HG02970 (cell line): ENCODE data around the gene TPD52L1.
"Not testable (repeated sequence)": the region's sequence is repeated elsewhere in the genome, so short reads cannot be mapped to it uniquely, and the experiment has no call there.

Experiments
- ATAC-seq: cut with Tn5 transposase; IDR thresholded peaks from one replicate; pipeline ENCODE4 v1.9.1; 2021; ENCODE audit warnings: mild to moderate bottlenecking, moderate library complexity, moderate number of reproducible peaks; ENCODE audit not compliant: unreplicated experiment, low FRiP score

Gene TPD52L1, protein sequence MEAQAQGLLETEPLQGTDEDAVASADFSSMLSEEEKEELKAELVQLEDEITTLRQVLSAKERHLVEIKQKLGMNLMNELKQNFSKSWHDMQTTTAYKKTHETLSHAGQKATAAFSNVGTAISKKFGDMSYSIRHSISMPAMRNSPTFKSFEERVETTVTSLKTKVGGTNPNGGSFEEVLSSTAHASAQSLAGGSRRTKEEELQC

DNA sequence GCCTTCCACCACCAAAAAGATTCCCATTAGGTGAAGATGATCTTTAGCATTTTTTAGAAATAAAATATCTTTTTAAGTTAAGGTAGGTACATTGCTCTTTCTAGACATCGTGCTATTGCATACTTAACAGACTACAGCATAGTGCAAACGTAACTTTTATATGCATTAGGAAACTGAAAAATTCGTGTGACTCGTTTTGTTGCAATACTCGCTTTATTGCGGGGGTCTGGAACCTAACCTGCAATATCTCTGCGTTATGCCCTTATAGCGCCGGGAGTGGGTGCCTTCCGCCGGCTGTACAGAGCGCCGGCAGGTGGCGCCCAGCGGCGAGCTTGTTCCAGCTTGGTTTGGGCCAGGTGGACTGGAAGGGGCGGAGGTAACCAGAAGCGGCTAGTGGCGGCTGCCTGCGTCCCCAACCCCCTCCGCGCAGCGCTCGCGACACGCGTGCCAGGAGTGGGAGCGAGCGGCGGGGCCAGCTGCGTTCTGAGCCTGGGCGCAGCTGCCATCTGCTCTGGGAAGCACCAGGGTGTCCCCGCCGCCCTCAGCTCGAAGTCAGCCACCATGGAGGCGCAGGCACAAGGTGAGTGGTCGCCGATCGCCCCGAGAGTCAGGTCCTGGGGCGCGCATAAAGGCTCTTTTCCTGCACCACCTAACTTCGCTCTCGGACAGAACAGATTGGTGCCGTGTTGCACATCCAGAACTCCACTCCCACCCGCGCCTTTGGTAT, at the start of gene TPD52L1:
Gene TPD52L1 (plus strand): TSS at position 383 of the 727 bp plus-strand sequence. CDS start 179 bp downstream, at position 562.
- ATAC-seq, result peak; percentile 99

DNA sequence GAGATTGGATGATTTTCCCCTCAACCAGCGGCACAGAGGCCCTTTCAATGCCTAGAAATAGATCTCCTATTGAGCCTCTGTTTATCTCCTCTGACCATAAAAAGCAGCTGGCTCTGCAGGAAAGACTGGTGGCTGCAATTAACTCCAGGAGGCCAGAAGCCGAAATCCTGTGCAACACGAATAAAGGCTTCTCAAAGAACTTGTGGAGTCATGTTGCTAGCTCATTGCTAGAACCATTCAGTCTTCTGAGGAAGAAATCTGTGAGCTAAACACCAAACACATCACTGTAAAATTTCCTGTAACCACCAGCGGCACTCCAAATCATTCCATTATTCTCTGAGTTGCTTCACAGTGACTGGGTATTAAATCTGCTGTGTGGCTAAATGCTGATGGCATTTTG, 49.1 kb upstream of the TPD52L1 start:
- no peak for ATAC-seq

DNA sequence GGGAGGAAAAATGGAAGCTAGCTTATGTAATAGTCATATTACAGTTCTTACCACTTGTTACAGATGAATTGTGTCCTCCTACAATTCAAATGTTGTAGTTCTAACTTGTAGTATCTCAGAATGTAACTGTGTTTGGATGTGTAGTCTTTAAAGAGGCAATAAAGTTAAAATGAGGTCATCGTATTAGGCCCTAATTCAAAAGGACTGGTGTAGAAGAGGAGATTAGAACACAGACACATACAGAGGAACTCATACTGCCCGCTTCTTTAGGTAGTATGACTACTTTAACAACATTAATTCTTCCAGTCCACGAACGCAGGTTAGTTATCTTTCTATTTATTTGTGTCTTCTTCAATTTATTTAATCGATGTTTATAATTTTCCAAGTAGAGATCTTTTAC, 46.5 kb upstream of the TPD52L1 start:
- ATAC-seq, result no peak

DNA sequence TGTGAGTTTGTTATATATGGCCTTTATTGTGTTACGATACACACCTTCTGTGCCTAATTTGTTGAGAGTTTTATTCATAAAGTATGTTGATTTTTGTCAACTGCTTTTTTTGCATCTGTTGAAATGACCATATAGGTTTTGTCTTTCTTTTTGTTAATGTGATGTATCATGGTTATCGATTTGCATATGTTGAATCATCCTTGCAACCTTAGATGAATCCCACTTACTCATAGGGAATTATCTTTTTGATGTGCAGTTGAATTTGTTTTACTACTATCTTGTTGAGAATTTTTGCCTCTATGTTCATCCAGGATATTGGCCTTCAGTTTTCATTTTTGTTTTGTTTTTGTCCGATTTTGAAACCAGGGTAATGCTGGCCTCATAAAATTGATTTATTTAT, 45.7 kb upstream of the TPD52L1 start:
- ATAC-seq, result no peak

DNA sequence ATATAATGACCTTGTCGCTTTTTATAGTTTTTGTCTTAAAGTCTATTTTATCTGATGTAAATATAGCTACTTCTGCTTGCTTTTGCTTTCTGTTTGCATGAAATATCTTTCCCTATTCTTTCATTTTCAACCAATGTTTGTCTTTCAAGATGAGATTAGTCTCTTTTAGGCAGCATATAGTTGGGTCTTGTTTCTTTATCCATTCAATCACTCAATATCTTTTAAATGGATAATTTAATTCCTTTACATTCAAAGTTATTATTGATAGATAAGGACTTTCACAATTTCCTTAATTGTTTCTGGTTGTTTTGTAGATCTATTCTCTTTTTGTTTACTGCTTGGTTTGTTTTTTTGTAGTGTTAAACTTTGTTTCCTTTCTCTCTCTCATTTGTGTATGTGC, 43.5 kb upstream of the TPD52L1 start:
- no peak for ATAC-seq

DNA sequence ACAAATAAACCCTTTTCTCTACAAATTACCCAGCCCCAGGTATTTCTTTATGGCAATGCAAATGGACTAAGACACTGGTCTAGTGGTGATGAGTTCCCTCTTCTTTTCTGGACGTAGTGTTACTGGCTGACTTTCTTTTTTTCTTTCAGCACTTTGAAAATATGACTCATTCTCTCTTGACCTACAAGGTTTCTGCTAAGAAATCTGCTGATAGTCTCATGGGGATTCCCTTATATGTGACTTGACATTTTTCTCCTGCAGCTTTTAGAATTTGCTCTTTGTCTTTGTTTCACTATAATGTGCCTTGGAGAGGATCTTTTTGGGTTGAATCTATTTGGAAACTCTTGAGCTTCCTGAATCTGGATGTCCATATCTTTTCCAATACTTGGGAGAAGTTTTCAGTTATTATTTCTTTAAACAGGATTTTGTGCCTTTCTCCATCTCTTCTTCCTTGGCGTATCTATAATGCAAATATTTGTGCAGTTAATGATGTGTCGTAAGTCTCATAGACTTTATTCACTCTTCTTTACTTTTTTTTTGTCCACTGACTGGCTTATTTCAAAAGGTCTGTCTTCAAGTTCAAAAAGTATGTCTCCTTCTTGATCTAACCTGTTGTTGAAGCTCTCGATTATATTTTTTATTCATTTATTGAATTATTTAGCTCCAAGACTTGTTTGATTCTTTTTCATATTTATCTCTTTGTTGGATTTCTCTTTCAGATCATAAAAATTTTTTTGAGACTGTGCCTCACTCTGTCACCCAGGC, 42.2 kb upstream of the TPD52L1 start:
- ATAC-seq, result no peak

DNA sequence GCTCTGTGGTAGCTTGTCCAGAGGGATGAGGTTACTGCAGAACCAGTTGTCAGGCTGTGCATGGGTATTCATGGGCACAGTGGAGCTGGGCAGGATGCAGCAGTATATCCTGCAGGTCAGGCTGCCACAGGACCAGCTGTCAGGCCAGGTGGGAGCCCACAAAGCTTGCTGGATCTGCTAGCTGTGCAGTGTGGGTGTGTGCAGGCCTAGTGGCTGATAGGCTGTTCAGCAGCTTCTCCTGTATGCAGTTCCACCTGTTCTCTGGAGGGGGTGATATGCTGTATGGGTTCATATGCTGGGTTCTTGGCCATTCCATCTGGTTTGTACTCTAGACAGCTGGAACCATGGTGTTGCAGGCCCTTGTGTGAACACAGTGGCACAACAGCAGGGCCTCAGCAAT, 40.6 kb upstream of the TPD52L1 start:
- no peak for ATAC-seq

DNA sequence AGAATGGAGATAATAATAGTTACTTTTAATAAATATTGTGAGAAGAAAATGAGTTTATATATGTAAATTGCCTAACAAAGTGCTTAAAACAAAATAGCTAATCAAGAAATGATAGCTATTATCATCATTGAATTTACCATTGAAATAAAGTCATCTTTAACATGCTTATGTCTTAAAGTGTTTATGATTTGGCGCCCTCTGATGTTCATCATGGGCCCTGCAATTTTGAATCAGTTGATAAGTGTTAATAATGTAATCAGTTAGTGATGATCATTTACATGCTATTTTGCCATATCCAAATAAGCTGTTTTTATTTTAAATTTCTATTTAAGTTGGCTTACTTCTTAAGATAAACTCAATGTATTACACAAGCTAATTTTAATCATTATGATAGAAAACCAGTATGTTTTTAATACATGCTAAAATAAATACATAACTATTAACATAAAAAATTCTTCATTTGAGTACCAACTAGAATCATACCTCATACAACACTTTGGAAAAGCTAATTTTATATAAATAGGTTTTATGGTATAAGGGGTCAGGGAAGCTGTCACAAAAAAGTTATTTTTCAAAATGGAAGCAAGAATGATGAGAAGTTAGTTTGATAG, 39.2 kb upstream of the TPD52L1 start:
- no peak for ATAC-seq

DNA sequence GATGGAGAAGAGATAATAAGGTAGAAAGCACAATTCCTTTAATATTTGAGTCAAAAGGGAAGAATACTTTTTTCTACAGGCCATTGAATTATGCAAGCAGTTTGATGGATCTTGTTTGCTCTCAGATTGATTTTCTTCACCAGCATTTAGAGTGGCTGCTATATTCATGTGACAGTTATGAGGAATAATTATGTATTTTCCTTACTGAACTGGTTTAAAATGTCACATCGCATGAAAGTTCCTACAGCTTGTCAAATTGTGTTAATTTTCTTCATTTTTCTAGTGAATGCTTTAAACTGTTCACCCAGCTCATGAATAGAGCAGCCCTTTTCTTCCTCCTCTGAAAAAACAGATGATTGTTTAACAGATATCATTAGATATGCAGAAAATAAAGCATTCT, 37.4 kb upstream of the TPD52L1 start:
- ATAC-seq, result no peak

DNA sequence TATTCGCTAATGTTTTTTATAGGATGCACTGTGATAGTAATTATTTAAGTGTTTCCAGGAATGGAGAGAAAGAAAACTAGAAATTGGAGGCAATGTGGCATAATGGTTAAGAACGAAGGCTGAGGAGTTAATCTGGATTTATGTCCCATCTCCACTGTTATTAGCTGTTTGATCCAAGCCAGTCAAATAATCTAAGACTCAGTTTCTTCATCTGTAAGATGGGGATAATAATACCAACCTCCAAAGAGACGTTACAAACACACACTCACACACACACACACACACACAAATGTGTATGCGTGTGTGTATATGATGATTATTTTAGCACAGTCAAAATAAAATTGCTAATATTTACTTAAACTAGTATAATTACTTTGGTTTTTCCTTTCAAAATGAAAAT, 36.9 kb upstream of the TPD52L1 start:
- ATAC-seq, result no peak

DNA sequence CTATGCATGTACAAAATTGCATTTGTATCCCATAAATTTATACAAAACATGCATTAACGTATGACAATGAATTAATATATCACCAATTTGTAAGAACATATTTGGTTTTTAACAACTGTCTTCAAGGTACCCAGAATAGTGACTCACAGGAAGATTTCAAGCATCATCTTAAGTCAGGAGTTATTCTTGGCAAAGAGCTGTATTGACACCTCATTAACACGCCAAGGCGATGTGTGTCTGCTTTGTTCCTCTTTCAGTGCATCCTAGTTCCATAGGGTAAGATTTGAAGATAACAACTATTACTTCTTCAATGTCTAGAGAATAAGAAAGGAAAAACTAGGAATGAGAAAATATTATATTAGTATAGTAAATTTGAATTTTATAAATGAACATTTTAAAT, 35.8 kb upstream of the TPD52L1 start:
- no peak for ATAC-seq

DNA sequence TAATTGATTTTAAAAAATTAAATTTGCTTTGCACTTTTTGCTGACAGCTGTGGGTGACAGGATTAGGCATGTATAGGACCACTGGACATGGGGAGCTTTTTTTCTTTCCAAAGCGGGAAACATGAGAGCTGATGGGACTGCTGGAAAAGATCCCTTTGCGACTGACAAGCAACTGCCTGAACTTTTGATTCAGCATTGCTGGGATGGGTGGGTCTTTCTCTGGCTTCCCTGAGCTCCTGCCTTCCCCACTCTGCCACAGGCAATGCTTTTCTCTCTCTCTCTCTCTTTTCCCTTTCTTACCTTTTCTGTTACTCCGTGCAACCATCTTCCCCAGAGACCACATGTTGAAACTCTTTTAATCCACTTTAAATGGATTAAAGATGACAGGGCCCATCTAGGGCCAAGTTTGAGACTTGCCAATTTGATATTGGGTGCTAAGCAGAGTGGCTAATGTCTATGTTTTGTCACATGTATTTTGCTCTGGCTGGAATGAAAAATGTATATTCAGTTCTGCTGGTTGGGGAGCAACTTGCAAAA, 33.5 kb upstream of the TPD52L1 start:
- ATAC-seq, result no peak

DNA sequence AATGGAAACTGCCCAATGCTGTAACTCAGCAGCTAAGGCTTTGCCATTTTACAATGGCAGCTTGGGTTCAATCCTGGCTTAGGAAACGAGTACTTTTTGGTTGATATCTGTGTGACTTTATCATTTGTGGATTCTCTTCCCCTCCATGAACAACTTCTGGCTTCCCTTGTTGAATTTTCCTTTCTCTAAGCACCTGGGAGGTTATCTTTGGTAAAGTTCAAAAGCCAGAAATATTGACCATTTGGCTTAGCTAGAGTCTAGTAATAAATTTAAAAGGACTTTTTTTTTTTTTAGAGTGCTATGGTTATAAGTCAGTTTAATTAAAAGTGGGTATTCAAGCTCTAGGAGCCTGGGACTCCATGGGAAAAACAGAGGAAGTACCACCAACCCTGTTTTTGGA, 31.7 kb upstream of the TPD52L1 start:
- ATAC-seq, result no peak

DNA sequence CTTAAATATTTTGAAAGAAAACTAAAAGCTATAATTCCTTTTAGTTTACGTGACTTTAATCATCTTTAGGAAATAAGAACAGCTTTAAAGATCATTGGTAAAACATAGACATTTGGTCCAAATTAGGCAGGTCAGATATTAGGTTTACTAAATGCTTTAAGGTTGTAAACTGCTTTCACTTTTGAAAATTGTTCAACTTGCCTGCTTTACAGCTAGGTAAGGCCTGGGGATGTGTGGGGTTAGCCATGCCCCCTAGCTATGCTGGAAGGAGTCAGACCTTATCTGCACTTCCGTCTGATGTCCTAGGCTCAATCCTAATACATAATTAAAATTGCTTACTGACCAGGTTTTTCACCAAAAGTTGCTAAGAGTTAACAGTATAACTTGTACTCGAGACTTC, 30.5 kb upstream of the TPD52L1 start:
- ATAC-seq, result no peak

DNA sequence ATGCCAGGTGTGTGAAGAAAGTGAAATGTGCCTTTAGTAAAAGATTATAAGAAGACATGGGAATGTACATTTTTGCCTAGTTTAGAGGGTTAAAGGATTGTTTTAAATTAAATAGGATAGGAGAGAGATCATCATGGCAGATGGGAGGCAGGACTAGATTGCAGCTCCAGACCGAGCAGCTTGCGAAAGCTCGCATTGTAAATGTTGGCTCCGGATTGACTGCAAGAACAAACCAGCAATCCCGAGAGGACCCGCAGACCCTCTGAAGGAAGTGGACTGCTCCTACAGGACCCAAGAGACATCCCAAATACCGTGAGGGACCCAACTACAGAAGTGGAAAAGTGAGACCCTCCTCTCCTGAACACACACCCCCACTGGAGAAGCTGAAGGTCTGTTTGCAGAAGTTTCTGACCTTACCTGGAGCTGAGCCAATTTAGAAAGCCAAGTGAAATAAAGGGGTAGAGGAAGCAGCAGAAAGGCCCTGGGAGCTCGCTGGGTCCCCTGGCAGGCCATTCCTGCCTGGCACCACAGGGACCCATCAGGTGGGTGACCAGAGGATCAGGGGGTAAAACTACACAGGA, 30.0 kb upstream of the TPD52L1 start:
- no peak for ATAC-seq

DNA sequence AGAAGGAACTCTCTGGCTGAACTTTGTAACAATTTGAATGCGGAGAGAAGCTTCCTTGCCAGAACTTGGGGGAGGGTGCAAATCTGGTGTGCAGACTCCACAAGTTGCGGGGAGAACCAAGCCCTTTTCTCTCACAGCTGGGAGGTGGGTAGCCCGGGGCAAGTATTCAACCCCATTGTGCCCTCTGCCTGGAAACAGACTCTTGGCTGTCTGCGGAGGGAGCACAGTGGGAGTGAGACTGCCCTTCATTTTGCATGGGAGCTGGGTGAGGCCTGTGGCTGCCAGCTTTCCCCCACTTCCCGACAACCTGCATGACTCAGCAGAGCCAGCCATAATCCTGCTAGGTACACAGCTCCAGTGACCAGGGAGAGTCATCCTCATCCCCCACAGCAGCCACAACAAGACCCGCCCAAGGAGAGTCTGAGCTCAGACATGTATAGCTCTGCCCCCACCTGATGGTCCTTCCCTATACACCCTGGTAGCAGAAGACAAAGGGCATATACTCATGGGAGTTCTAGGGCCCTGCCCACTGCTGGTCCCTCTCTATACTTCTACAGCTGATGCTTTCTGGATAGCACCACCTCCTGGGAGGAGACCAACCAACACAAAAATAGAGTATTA, 29.4 kb upstream of the TPD52L1 start:
- ATAC-seq, result no peak

DNA sequence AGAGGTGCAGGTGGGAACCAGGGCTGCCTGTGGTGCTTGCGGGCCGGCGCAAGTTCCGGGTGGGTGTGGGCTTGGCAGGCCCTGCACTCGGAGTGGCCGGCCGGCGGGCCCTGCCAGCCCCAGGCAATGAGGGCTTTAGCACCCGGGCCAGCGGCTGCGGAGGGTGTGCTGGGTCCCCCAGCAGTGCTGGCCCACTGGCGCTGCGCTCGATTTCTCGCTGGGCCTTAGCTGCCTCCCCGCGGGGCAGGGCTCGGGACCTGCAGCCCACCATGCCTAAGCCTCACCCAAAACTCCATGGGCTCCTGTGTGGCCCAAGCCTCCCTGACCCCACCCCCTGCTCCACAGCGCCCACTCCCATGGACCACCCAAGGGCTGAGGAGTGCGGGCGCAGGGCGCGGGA, 27.7 kb upstream of the TPD52L1 start:
- ATAC-seq, result not testable (repeated sequence)

DNA sequence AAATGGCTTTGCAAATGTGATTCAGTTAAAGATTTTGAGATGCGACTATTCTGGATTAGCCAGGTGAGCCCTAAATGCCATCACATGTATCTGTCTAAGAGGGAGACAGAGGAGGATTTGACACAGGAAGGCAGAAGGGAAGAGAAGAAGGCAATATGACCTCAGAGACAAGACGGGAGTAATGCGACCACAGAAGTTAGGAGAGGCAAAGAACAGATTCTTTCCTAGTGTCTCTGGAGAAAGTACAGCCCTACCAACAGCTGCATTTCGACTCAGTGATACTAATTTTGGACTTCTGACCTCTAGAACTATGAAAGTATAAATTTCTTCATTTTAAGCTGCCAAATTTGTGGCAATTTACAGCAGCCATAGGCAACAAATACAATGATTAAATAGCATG, 24.2 kb upstream of the TPD52L1 start:
- no peak for ATAC-seq

DNA sequence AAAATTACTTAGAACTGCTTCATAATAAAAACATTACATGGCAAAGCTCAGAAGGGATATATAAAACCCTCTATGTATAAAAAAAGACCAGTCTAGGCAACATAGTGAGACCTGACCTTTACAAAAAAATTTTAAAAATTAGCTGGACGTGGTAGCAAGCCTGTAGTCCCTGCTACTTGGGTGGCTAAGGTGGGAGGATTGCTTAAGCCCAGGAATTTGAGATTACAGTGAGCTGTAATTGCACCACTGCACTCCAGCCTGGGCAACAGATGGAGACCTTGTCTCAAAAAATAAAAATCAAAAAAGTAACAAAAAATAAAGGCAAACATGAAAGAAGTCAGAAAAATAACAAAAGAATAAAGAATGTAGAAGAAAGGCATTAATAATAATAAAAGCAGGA, 21.5 kb upstream of the TPD52L1 start:
- no peak for ATAC-seq

DNA sequence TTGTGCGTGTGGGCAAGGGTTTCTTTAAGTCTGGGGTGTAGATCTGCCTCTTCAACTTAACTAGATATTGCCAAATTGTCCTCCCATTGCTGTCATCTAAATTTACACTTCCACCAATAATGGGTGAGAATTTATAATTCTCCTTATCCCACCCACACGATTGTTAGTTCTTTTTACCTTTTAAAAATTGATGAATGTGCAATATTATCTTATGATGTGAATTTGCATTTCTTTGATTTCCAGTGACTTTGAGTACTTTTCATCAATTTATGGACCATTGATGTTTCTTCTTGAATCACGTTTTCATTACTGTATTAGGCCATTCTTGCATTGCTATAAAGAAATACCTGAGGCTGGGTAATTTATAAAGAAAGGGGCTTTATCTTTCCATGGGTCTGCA, 17.2 kb upstream of the TPD52L1 start:
- no peak for ATAC-seq
